ENCODE results near the gene CSTPP1.

- no peak for TF ChIP-seq CTCF (IDR thresholded peaks at IDR 0.05)
- TF ChIP-seq POLR2A (IDR thresholded peaks at IDR 0.05; ENCODE audit: low read depth): no peak
- no peak for TF ChIP-seq POLR2AphosphoS5 (IDR thresholded peaks at IDR 0.05)
- TF ChIP-seq EP300 (IDR thresholded peaks at IDR 0.05): no peak
These were observed 203.3 kb downstream of the CSTPP1 start for GRCh38 chr11:47139878-47140277.

All from esophagus muscularis mucosa (tissue), 4 donors.